Neural cell (in vitro differentiated cells): ENCODE data around the gene IFNGR1. TPM values are rescaled to one million over a fixed set of nuclear protein-coding genes. Genes with fewer than 3 reads are reported as not detected.

ENCODE experiments used
- H2AFZ ChIP-seq: fragments of 200-600, 300-800 bp; sonication (generic), shearing (Covaris generic); 2 replicates; pipeline ENCODE4 v1.6.0; 2014; ENCODE audit warnings: low read depth, mild to moderate bottlenecking, antibody characterized with exemption, low read length, moderate library complexity
- H3F3A ChIP-seq: fragments of 200-600 bp; shearing (Covaris generic); 2 replicates; pipeline ENCODE4 v1.6.1; 2016; ENCODE audit warnings: mild to moderate bottlenecking, moderate library complexity, mixed read lengths, antibody characterized with exemption, low read length; ENCODE audit not compliant: insufficient read depth, poor library complexity, severe bottlenecking
- H3K27ac ChIP-seq: fragments of 200-600, 300-800 bp; sonication (generic), shearing (Covaris generic); 2 replicates; pipeline ENCODE4 v1.5.1; 2014; ENCODE audit warnings: mild to moderate bottlenecking, low read length, moderate library complexity
- H3K27me3 ChIP-seq: fragments of 300-800, 200-600 bp; sonication (generic), shearing (Covaris generic); 2 replicates; pipeline ENCODE4 v1.6.0; 2014; ENCODE audit warnings: mild to moderate bottlenecking, low read depth, low read length, moderate library complexity; ENCODE audit not compliant: insufficient read depth
- H3K36me3 ChIP-seq: fragments of 300-800, 200-600 bp; sonication (generic), shearing (Covaris generic); 2 replicates; pipeline ENCODE4 v1.5.1; 2014; ENCODE audit warnings: mild to moderate bottlenecking, antibody characterized with exemption, low read length, moderate library complexity; ENCODE audit not compliant: insufficient read depth
- H3K4me2 ChIP-seq: fragments of 300-800, 200-600 bp; sonication (generic), shearing (Covaris generic); 2 replicates; pipeline ENCODE4 v1.6.0; 2014; ENCODE audit warnings: mild to moderate bottlenecking, low read length
- H3K4me3 ChIP-seq: fragments of 300-800, 200-600 bp; sonication (generic), shearing (Covaris generic); 2 replicates; pipeline ENCODE4 v1.5.1; 2014; ENCODE audit warnings: mild to moderate bottlenecking, low read length, moderate library complexity
- H3K79me2 ChIP-seq: fragments of 200-600 bp; shearing (Covaris generic); replicated peaks from 2 replicates; pipeline ENCODE4 v1.6.0; 2014; ENCODE audit warnings: mild to moderate bottlenecking, low read length, moderate library complexity; ENCODE audit not compliant: insufficient read depth
- H3K9ac ChIP-seq: fragments of 300-800, 200-600 bp; sonication (generic), shearing (Covaris generic); 2 replicates; pipeline ENCODE4 v1.6.1; 2016; ENCODE audit warnings: mild to moderate bottlenecking, low read length, mixed read lengths
- H3K9me2 ChIP-seq: fragments of 200-600 bp; shearing (Covaris generic); 2 replicates; pipeline ENCODE4 v1.6.1; 2016; ENCODE audit warnings: mild to moderate bottlenecking, low read length, mixed read lengths; ENCODE audit not compliant: insufficient read depth
- H3K9me3 ChIP-seq: fragments of 200-600, 300-800 bp; sonication (generic), shearing (Covaris generic); 2 replicates; pipeline ENCODE4 v1.6.1; 2016; ENCODE audit warnings: mild to moderate bottlenecking, mixed run types, low read length, moderate library complexity, mixed read lengths
- H4K20me1 ChIP-seq: fragments of 200-600 bp; shearing (Covaris generic); 2 replicates; pipeline ENCODE4 v1.6.1; 2016; ENCODE audit warnings: mild to moderate bottlenecking, mixed run types; ENCODE audit not compliant: insufficient read depth
- CTCF ChIP-seq: fragments of 450-650 bp; IDR thresholded peaks from 2 replicates; pipeline ENCODE4 v1.5.1; 2014; ENCODE audit warnings: antibody characterized with exemption, mild to moderate bottlenecking, moderate library complexity; ENCODE audit not compliant: poor library complexity, severe bottlenecking
- EP300 ChIP-seq: fragments of 450-650 bp; conservative IDR thresholded peaks from 2 replicates; pipeline ENCODE4 v1.6.1; 2014; ENCODE audit warnings: antibody characterized with exemption, mild to moderate bottlenecking, moderate library complexity; ENCODE audit not compliant: poor library complexity, severe bottlenecking
- EZH2 ChIP-seq: fragments of 200-600, 300-800 bp; shearing (Covaris generic), sonication (generic); IDR thresholded peaks from 2 replicates; pipeline ENCODE4 v1.6.1; 2014; ENCODE audit warnings: antibody characterized with exemption, low read length, borderline replicate concordance, mild to moderate bottlenecking; ENCODE audit not compliant: insufficient read depth, poor library complexity, severe bottlenecking
- MXI1 ChIP-seq: fragments of 450-650 bp; conservative IDR thresholded peaks from 2 replicates; pipeline ENCODE4 v1.6.1; 2014; ENCODE audit warnings: antibody characterized with exemption, mild to moderate bottlenecking; ENCODE audit not compliant: poor library complexity, severe bottlenecking
- POLR2AphosphoS5 ChIP-seq: IDR thresholded peaks from 2 replicates; pipeline ENCODE4 v1.6.1; 2012
- RAD21 ChIP-seq: fragments of 450-650 bp; conservative IDR thresholded peaks from 2 replicates; pipeline ENCODE4 v1.6.1; 2014; ENCODE audit warnings: antibody characterized with exemption, mild to moderate bottlenecking, moderate library complexity
- REST ChIP-seq: IDR thresholded peaks from 2 replicates; pipeline ENCODE4 v1.6.1; 2012; ENCODE audit warnings: borderline replicate concordance
- SMC3 ChIP-seq: fragments of 450-650 bp; conservative IDR thresholded peaks from 2 replicates; pipeline ENCODE4 v1.6.1; 2014; ENCODE audit warnings: antibody characterized with exemption, mild to moderate bottlenecking, moderate library complexity; ENCODE audit not compliant: poor library complexity
- TAF1 ChIP-seq: IDR thresholded peaks from 2 replicates; pipeline ENCODE4 v1.6.1; 2012; ENCODE audit warnings: low read depth
- polyA plus RNA-seq: library from polyadenylated mRNA; depleted of rRNA; stranded (reverse); fragments of >200 nt; gene quantifications from 2 replicates; pipeline ENCODE4 v1.2.3, GENCODE V29; 2014

IFNGR1 gene
- polyA plus RNA-seq, 1 donor from 2014 or later, result 57.2 TPM

DNA sequence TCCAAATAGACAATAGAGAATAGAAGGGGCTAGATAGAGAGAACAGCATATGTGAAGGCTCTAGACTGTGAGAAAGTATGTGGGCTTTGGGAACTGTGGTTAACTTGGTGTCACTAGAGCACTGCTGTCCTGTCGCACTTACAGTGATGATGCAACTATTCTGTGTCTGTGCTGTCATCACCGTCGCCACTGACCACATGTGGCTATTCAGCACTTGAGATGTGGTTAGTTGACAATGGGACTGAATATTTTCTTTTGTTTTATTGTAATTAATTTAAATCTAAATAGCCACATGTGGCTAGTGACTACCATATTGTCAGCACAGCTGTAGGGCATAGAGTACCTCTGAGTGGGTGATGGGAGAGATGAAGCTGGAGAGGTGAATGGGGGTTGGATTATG lies 39.0 kb upstream of the IFNGR1 start:
- no peak for TF ChIP-seq TAF1
- TF ChIP-seq MXI1, result no peak
- no peak for TF ChIP-seq EZH2
- no peak for TF ChIP-seq CTCF
- TF ChIP-seq EP300, result no peak
- TF ChIP-seq POLR2AphosphoS5, result no peak
- no peak for TF ChIP-seq REST
- no peak for TF ChIP-seq SMC3
- no peak for TF ChIP-seq RAD21
- no peaks in the 10 kb centered on the region for H4K20me1 ChIP-seq
- no peak overlapping the region for H3K27ac ChIP-seq
- H3F3A ChIP-seq, result no peaks in the 10 kb centered on the region
- H3K9me3 ChIP-seq, result no peaks in the 10 kb centered on the region
- H3K79me2 ChIP-seq, result no peaks in the 10 kb centered on the region
- H2AFZ ChIP-seq, result no peak overlapping the region
- H3K27me3 ChIP-seq, result no peaks in the 10 kb centered on the region
- no peak overlapping the region for H3K9ac ChIP-seq
- H3K4me3 ChIP-seq, result no peak overlapping the region
- H3K4me2 ChIP-seq, result no peak overlapping the region
- no peaks in the 10 kb centered on the region for H3K9me2 ChIP-seq
- no peaks in the 10 kb centered on the region for H3K36me3 ChIP-seq

DNA sequence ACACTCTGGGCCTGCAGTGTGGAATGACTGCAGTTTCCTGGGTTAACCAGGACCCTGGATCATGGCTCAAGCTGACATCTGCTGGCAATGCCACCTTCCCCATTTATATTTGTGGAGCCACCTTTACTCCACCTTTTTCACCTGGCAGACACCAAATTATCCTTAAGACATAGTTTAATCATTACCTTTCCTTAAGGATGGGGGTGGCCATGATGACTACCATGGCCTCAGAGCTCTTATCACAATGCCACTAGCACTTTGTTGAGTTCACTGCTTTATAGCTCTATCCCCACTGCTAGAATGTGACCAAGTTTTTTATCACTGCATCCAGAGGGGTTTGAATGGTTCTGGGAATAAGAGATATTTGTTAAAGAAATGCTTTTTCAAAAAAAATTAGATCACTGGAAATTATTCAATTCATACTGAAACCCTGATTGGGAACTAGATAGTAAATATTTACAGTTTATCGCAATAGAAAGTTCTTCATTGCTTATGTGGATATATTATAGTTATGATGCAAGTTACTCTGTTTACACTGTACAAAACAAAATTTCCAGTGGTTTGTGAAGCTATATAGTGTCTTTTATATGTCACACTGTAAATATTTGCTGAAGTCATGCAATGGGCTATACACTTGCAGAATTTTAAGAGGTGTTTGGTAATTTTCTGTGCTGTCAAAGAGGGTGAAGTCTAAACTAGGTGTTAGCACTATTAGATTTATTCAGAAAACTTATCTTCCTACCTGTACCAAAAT lies 37.3 kb upstream of the IFNGR1 start:
- H3F3A ChIP-seq, result no peaks in the 10 kb centered on the region
- H3K9me3 ChIP-seq, result no peaks in the 10 kb centered on the region
- H2AFZ ChIP-seq, result no peak overlapping the region
- no peak overlapping the region for H3K4me2 ChIP-seq
- no peak overlapping the region for H3K27ac ChIP-seq
- no peaks in the 10 kb centered on the region for H3K36me3 ChIP-seq
- no peak overlapping the region for H3K4me3 ChIP-seq
- no peak overlapping the region for H3K9ac ChIP-seq
- no peaks in the 10 kb centered on the region for H3K79me2 ChIP-seq
- H3K9me2 ChIP-seq, result no peaks in the 10 kb centered on the region
- no peaks in the 10 kb centered on the region for H4K20me1 ChIP-seq
- TF ChIP-seq EZH2 (no peak), POLR2AphosphoS5 (no peak), EP300 (no peak), SMC3 (no peak), REST (no peak), TAF1 (no peak), MXI1 (no peak), RAD21 (no peak), CTCF (no peak)
- no peaks in the 10 kb centered on the region for H3K27me3 ChIP-seq
